K562 (cell line): ENCODE data around the gene LAPTM5. TPM values are rescaled to one million over a fixed set of nuclear protein-coding genes. Genes with fewer than 3 reads are reported as not detected.
A peak's percentile ranks its signal among the peaks of the same experiment; 100 is the strongest.

Source experiments
- BRCA1 ChIP-seq, 2 experiments: fragments of 450-650 bp in 1 of 2; sonication (generic) in 1 of 2; formaldehyde crosslinking in 1 of 2; IDR thresholded peaks; 2 replicates each; pipeline versions ENCODE4 v1.5.0 to v1.6.1; 2017 to 2020; ENCODE audit warnings: mild to moderate bottlenecking in 1 of 2, missing genetic modification reagents in 1 of 2
- BRD9 ChIP-seq: fragments of 450-650 bp; IDR thresholded peaks from 2 replicates; pipeline ENCODE4 v1.6.1; 2018; ENCODE audit warnings: low read depth; ENCODE audit not compliant: partially characterized antibody
- ELF2 ChIP-seq: fragments of 250-450 bp; sonication (Bioruptor Pico); IDR thresholded peaks from 2 replicates; pipeline ENCODE4 v1.5.0; 2021; ENCODE audit warnings: mild to moderate bottlenecking
- ETV1 ChIP-seq: fragments of 450-650 bp; conservative IDR thresholded peaks from 2 replicates; pipeline ENCODE4 v1.6.1; 2016; ENCODE audit warnings: missing genetic modification characterization, control low read depth, low read depth, missing compliant biosample characterization
- HCFC1 ChIP-seq: IDR thresholded peaks from 2 replicates; pipeline ENCODE4 v1.6.1; 2012; ENCODE audit warnings: low read depth, low read length, improper control_type of control experiment
- MCM5 ChIP-seq: fragments of 450-650 bp; IDR thresholded peaks from 2 replicates; pipeline ENCODE4 v1.6.1; 2016; ENCODE audit warnings: low read depth
- POLR2H ChIP-seq: IDR thresholded peaks from 2 replicates; pipeline ENCODE4 v1.6.1; 2016; ENCODE audit warnings: missing genetic modification characterization, low read depth, mild to moderate bottlenecking, control low read depth, missing compliant biosample characterization, moderate library complexity
- PTRF ChIP-seq: fragments of 450-650 bp; IDR thresholded peaks from 2 replicates; pipeline ENCODE4 v1.6.1; 2016; ENCODE audit warnings: mild to moderate bottlenecking, missing genetic modification characterization, missing compliant biosample characterization
- RBM34 ChIP-seq: fragments of 200-400 bp; formaldehyde crosslinking; IDR thresholded peaks from 2 replicates; pipeline ENCODE4 v1.6.1; 2018; ENCODE audit warnings: low read length, borderline replicate concordance; ENCODE audit not compliant: insufficient read depth
- RCOR1 ChIP-seq, 2 experiments: IDR thresholded peaks; 2 replicates each; pipeline ENCODE4 v1.6.1; 2012; ENCODE audit warnings: low read depth in 2 of 2, low read length in 2 of 2, borderline replicate concordance in 1 of 2, improper control_type of control experiment in 1 of 2
- TEAD4 ChIP-seq, 2 experiments: sonication (generic) in 1 of 2; formaldehyde crosslinking in 1 of 2; IDR thresholded peaks; 2 replicates each; pipeline versions ENCODE4 v1.6.1 to v1.8.0; 2012 to 2022; ENCODE audit warnings: borderline replicate concordance in 1 of 2, inconsistent platforms in 1 of 2, low read length in 1 of 2, mild to moderate bottlenecking in 1 of 2, missing genetic modification reagents in 1 of 2
- ZNF146 ChIP-seq: IDR thresholded peaks from one replicate; pipeline ENCODE4 v1.6.1; 2018; ENCODE audit warnings: missing compliant biosample characterization; ENCODE audit not compliant: unreplicated experiment
- ZNF316 ChIP-seq: fragments of 450-650 bp; IDR thresholded peaks from 2 replicates; pipeline ENCODE4 v1.6.1; 2016
- polyA plus RNA-seq, 8 experiments: library from polyadenylated mRNA; depleted of rRNA in 4 of 8; stranded (reverse) in 5 of 8; unstranded in 3 of 8; fragments of >200 nt; fragmentation: Nextera tagmentation in 2 of 8; fragmentation: Illumina TruSeq in 1 of 8; extraction: Ambion mirVana in 2 of 8; extraction: Trizol in 1 of 8; gene quantifications; 2 replicates each; pipeline versions ENCODE4 v1.2.1 to v1.2.3, GENCODE V29; 2011 to 2014; ENCODE audit warnings: inconsistent platforms in 1 of 8, missing spikeins in 1 of 8
- total RNA-seq, 7 experiments: library from RNA; depleted of rRNA in 6 of 7; stranded (reverse); fragments of >200 nt in 6 of 7; fragmentation: Illumina TruSeq in 2 of 7; extraction: Trizol in 2 of 7; gene quantifications; 2 replicates each; pipeline versions ENCODE4 v1.2.1 to v1.2.3, GENCODE V29; 2011 to 2021; ENCODE audit warnings: low replicate concordance in 1 of 7
- TF ChIP-seq, protein P1 (sequence below): fragments of 450-650 bp; IDR thresholded peaks from 2 replicates; pipeline ENCODE4 v1.6.1; 2016
- TF ChIP-seq, protein P2 (sequence below): fragments of 250-450 bp; sonication (Bioruptor Pico); IDR thresholded peaks from 2 replicates; pipeline ENCODE4 v1.6.1; 2021; ENCODE audit warnings: mild to moderate bottlenecking
- TF ChIP-seq, protein P3 (sequence below): sonication (generic); formaldehyde crosslinking; IDR thresholded peaks from 2 replicates; pipeline ENCODE4 v1.8.0; 2022; ENCODE audit warnings: mild to moderate bottlenecking, missing genetic modification reagents
- TF ChIP-seq, protein P4 (sequence below): IDR thresholded peaks from 2 replicates; pipeline ENCODE4 v1.6.1; 2012; ENCODE audit warnings: low read depth, low read length, improper control_type of control experiment, borderline replicate concordance
- TF ChIP-seq, protein P5 (sequence below): sonication (generic); formaldehyde crosslinking; IDR thresholded peaks from 2 replicates; pipeline ENCODE4 v1.8.0; 2022; ENCODE audit warnings: missing genetic modification reagents, mild to moderate bottlenecking, moderate library complexity, borderline replicate concordance
- TF ChIP-seq, protein P6 (sequence below), 2 experiments: fragments of 450-650 bp; IDR thresholded peaks; 2 replicates each; pipeline ENCODE4 v1.6.1; 2016

The LAPTM5 gene
- total and polyA plus RNA-seq, 9 of the 15 experiments (the other 6 are each of a cell fraction or from before 2014, with no cell fraction given) = 2.4 to 47.3 (median 20.3) TPM

DNA sequence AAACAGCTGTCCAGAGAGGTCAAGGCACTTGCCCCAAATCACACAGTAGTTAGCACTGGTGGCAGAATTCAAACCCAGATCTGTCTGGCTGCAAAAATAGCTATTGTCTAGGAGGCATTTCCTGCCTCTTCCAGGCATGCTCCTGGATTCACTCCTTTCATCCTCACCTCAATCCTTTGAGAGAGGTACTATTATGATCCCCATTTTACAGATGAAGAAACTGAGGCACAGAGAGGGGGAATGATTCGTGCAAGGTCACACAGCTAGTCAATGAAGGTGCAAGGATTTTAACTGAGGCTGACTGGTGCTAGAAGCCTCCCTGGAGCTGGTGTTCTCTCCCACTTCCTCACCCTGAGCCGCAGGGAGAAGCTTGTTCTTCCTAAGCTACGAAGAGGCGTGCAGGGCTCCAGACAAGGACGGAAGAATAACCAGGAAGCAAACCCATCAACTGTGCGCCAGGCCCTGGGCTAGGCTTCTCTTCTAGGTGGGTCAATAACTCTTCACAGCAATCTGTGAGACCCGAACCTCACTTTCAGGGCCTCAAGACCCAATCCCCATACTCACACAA, 631 bp upstream of the LAPTM5 start (continued):
- TF ChIP-seq TEAD4 (IDR thresholded peaks at IDR 0.05; ENCODE audit: low read length) (no peak), TEAD4 (CRISPR knock-in tag; IDR thresholded peaks at IDR 0.05; ENCODE audit: borderline replicate concordance) (no peak), ZNF316 (no peak), ETV1 (no peak), RBM34 (no peak), BRCA1 (IDR thresholded peaks at IDR 0.05) (no peak), BRCA1 (CRISPR knock-in tag; IDR thresholded peaks at IDR 0.05) (0 out of 2 replicates have a peak, but pooled peaks have one; percentile 39), PTRF (tag) (no peak), ELF2 (no peak), BRD9 (peak; percentile 71), RCOR1 (IDR thresholded peaks at IDR 0.05; ENCODE audit: borderline replicate concordance in 1 of 2, low read depth in 2 of 2, low read length in 2 of 2) (peak in 1 of 2 experiments; percentile 65; a peak in 2 of 4 replicates), POLR2H (tag) (no peak), HCFC1 (no peak), MCM5 (no peak), ZNF146 (CRISPR knock-in tag) (no peak)
- TF ChIP-seq, protein P1, sequence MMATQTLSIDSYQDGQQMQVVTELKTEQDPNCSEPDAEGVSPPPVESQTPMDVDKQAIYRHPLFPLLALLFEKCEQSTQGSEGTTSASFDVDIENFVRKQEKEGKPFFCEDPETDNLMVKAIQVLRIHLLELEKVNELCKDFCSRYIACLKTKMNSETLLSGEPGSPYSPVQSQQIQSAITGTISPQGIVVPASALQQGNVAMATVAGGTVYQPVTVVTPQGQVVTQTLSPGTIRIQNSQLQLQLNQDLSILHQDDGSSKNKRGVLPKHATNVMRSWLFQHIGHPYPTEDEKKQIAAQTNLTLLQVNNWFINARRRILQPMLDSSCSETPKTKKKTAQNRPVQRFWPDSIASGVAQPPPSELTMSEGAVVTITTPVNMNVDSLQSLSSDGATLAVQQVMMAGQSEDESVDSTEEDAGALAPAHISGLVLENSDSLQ = no peak
- TF ChIP-seq, protein P2, sequence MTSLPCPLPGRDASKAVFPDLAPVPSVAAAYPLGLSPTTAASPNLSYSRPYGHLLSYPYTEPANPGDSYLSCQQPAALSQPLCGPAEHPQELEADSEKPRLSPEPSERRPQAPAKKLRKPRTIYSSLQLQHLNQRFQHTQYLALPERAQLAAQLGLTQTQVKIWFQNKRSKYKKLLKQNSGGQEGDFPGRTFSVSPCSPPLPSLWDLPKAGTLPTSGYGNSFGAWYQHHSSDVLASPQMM = no peak
- TF ChIP-seq, protein P3, sequence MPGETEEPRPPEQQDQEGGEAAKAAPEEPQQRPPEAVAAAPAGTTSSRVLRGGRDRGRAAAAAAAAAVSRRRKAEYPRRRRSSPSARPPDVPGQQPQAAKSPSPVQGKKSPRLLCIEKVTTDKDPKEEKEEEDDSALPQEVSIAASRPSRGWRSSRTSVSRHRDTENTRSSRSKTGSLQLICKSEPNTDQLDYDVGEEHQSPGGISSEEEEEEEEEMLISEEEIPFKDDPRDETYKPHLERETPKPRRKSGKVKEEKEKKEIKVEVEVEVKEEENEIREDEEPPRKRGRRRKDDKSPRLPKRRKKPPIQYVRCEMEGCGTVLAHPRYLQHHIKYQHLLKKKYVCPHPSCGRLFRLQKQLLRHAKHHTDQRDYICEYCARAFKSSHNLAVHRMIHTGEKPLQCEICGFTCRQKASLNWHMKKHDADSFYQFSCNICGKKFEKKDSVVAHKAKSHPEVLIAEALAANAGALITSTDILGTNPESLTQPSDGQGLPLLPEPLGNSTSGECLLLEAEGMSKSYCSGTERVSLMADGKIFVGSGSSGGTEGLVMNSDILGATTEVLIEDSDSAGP (CRISPR knock-in tag) = no peak
- TF ChIP-seq, protein P4, sequence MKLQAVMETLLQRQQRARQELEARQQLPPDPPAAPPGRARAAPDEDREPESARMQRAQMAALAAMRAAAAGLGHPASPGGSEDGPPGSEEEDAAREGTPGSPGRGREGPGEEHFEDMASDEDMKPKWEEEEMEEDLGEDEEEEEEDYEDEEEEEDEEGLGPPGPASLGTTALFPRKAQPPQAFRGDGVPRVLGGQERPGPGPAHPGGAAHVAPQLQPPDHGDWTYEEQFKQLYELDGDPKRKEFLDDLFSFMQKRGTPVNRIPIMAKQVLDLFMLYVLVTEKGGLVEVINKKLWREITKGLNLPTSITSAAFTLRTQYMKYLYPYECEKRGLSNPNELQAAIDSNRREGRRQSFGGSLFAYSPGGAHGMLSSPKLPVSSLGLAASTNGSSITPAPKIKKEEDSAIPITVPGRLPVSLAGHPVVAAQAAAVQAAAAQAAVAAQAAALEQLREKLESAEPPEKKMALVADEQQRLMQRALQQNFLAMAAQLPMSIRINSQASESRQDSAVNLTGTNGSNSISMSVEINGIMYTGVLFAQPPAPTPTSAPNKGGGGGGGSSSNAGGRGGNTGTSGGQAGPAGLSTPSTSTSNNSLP = no peak
- TF ChIP-seq, protein P5, sequence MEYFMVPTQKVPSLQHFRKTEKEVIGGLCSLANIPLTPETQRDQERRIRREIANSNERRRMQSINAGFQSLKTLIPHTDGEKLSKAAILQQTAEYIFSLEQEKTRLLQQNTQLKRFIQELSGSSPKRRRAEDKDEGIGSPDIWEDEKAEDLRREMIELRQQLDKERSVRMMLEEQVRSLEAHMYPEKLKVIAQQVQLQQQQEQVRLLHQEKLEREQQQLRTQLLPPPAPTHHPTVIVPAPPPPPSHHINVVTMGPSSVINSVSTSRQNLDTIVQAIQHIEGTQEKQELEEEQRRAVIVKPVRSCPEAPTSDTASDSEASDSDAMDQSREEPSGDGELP (CRISPR knock-in tag) = no peak
- TF ChIP-seq, protein P6, sequence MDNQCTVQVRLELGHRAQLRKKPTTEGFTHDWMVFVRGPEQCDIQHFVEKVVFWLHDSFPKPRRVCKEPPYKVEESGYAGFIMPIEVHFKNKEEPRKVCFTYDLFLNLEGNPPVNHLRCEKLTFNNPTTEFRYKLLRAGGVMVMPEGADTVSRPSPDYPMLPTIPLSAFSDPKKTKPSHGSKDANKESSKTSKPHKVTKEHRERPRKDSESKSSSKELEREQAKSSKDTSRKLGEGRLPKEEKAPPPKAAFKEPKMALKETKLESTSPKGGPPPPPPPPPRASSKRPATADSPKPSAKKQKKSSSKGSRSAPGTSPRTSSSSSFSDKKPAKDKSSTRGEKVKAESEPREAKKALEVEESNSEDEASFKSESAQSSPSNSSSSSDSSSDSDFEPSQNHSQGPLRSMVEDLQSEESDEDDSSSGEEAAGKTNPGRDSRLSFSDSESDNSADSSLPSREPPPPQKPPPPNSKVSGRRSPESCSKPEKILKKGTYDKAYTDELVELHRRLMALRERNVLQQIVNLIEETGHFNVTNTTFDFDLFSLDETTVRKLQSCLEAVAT (IDR thresholded peaks at IDR 0.05) = no peak
